NCI-H1930 (cell line): ENCODE data around the gene CGB8.

Experiments
- DNase-seq, 2 experiments: peaks; one replicate each; lab custom pipeline; 2025; lab: John Stamatoyannopoulos, UW

Gene CGB8

GRCh38 chr19:49006905-49007304 lies 42.0 kb downstream of the CGB8 start:
- DNase-seq, result no peak

GRCh38 chr19:49004964-49005614 lies 43.8 kb downstream of the CGB8 start:
- DNase-seq, result no peak

- DNase-seq, result no peak
These were observed 44.8 kb downstream of the CGB8 start for GRCh38 chr19:49004133-49004532.

- DNase-seq, result no peak
These were observed 49.2 kb downstream of the CGB8 start for GRCh38 chr19:48999481-49000325.

GRCh38 chr19:48997972-48998371 lies 50.9 kb downstream of the CGB8 start:
- DNase-seq, result peak; percentile 40 to 63
